ENCODE measurements around the gene JAG1. TPM values are rescaled to one million over a fixed set of nuclear protein-coding genes. Genes with fewer than 3 reads are reported as not detected.

Gene JAG1
- total and polyA plus RNA-seq, 8 donors = 13.9 to 60.1 (median 25.1) TPM

GRCh38 chr20:10647909-10648308 lies 25.9 kb downstream of the JAG1 start:
- Histone ChIP-seq H3K27me3 (no peaks in the 10 kb centered on the region), H3K36me3 (peaks cover 0 to 96% (median 75%) of the 10 kb centered on the region in 3 donors), H3K4me3 (no peak overlapping the region), H3K4me1 (peaks cover 1 to 7% (median 5%) of the 10 kb centered on the region in 3 donors), H3K9me3 (no peaks in the 10 kb centered on the region), H3K27ac (no peak overlapping the region)
- no peak for TF ChIP-seq CTCF (IDR thresholded peaks at IDR 0.05)
- ATAC-seq (no peak), FAIRE-seq (no peak), DNase-seq (no peak)
- 70 to 72% methylated on average over 11 of the region's 11 CpGs for WGBS, 2 donors
- intact Hi-C loops (cut with DNase I) = no loop called here

GRCh38 chr20:10647471-10647870 lies 26.3 kb downstream of the JAG1 start:
- ATAC-seq (peak in 3 of 4 donors; percentile 12 to 40 (median 23)), FAIRE-seq (no peak), DNase-seq (no peak)
- Histone ChIP-seq H3K4me1 (peaks cover 0 to 3% (median under 1%) of the 10 kb centered on the region in 3 donors), H3K4me3 (no peak overlapping the region), H3K27me3 (no peaks in the 10 kb centered on the region), H3K9me3 (no peaks in the 10 kb centered on the region), H3K36me3 (peaks cover 0 to 99% (median 78%) of the 10 kb centered on the region in 3 donors), H3K27ac (peak overlapping the region in 1 of 4 donors; percentile 16)
- intact Hi-C loops (cut with DNase I) = no loop called here
- 79 to 80% methylated on average over 9 of the region's 9 CpGs for WGBS, 2 donors
- no peak for TF ChIP-seq CTCF (IDR thresholded peaks at IDR 0.05)

- intact Hi-C loops (cut with DNase I) = no loop called here
- Histone ChIP-seq H3K27me3 (no peaks in the 10 kb centered on the region), H3K27ac (peak overlapping the region in 1 of 4 donors; percentile 16), H3K4me1 (no peaks in the 10 kb centered on the region), H3K4me3 (no peak overlapping the region), H3K36me3 (peaks cover 0 to 99% (median 81%) of the 10 kb centered on the region in 3 donors), H3K9me3 (no peaks in the 10 kb centered on the region)
- FAIRE-seq = no peak
- no peak for DNase-seq
- 80 to 84% methylated on average over 9 of the region's 9 CpGs for WGBS, 2 donors
- ATAC-seq = no peak
- no peak for TF ChIP-seq CTCF (IDR thresholded peaks at IDR 0.05)
These were observed 26.8 kb downstream of the JAG1 start for GRCh38 chr20:10646886-10647420.

- Histone ChIP-seq H3K27ac (no peak overlapping the region), H3K4me1 (no peaks in the 10 kb centered on the region), H3K27me3 (no peaks in the 10 kb centered on the region), H3K36me3 (peaks cover 0 to 99% (median 84%) of the 10 kb centered on the region in 3 donors), H3K4me3 (no peak overlapping the region), H3K9me3 (no peaks in the 10 kb centered on the region)
- FAIRE-seq (no peak), DNase-seq (no peak), ATAC-seq (no peak)
- no peak for TF ChIP-seq CTCF (IDR thresholded peaks at IDR 0.05)
- 78 to 83% methylated on average over 4 of the region's 4 CpGs for WGBS, 2 donors
- intact Hi-C loops (cut with DNase I) = no loop called here
These were observed 27.8 kb downstream of the JAG1 start for GRCh38 chr20:10646006-10646405.

- H3K4me3 ChIP-seq = no peak overlapping the region
- intact Hi-C loops (cut with DNase I) = no loop called here
- peaks cover 0 to 99% (median 85%) of the 10 kb centered on the region in 3 donors for H3K36me3 ChIP-seq
- no peaks in the 10 kb centered on the region for H3K27me3 ChIP-seq
- DNase-seq = no peak
- FAIRE-seq = no peak
- WGBS, 2 donors = 86 to 91% methylated on average over 10 of the region's 10 CpGs
- H3K27ac ChIP-seq = no peak overlapping the region
- no peak for TF ChIP-seq CTCF (IDR thresholded peaks at IDR 0.05)
- no peaks in the 10 kb centered on the region for H3K4me1 ChIP-seq
- ATAC-seq = no peak
- H3K9me3 ChIP-seq = no peaks in the 10 kb centered on the region
These were observed 28.6 kb downstream of the JAG1 start for GRCh38 chr20:10645205-10645570.

Data from pancreas (tissue), 10 donors.